Bronchial epithelial cell (primary cell): ENCODE results near the gene SRRM3. TPM values are rescaled to one million over a fixed set of nuclear protein-coding genes. Genes with fewer than 3 reads are reported as not detected.
"Not testable (repeated sequence)": the region's sequence is repeated elsewhere in the genome, so short reads cannot be mapped to it uniquely, and the experiment has no call there.

Experiments used
- DNase-seq: peaks from one replicate; pipeline ENCODE4 v3.0.0-alpha.2; 2010; ENCODE audit warnings: low read depth
- FAIRE-seq: peaks from 2 replicates; lab custom pipeline; 2011; peaks lifted over from hg19 to GRCh38; lab: Jason Lieb, UNC
- H3K27me3 ChIP-seq: 2 replicates; pipeline ENCODE4 v1.5.1; 2011; ENCODE audit warnings: low read length; ENCODE audit not compliant: control insufficient read depth, insufficient read depth
- H3K36me3 ChIP-seq: 2 replicates; pipeline ENCODE4 v1.5.1; 2011; ENCODE audit warnings: low read length; ENCODE audit not compliant: control insufficient read depth, insufficient read depth
- H3K4me3 ChIP-seq: 2 replicates; pipeline ENCODE4 v1.5.1; 2011; ENCODE audit warnings: mild to moderate bottlenecking, low read depth, low read length, control low read depth
- total RNA-seq: library from RNA; depleted of rRNA; stranded (reverse); fragments of >200 nt; gene quantifications from 2 replicates; pipeline ENCODE4 v1.2.1, GENCODE V29; 2014
- TF ChIP-seq, protein P1 (sequence below): IDR thresholded peaks from 2 replicates; pipeline ENCODE4 v1.5.1; 2011; ENCODE audit warnings: mild to moderate bottlenecking, moderate library complexity, low read length, control low read depth, inconsistent platforms; ENCODE audit not compliant: insufficient read depth, severe bottlenecking

SRRM3 gene
- total RNA-seq, 1 donor from 2014 or later, result 0.26 TPM

DNA sequence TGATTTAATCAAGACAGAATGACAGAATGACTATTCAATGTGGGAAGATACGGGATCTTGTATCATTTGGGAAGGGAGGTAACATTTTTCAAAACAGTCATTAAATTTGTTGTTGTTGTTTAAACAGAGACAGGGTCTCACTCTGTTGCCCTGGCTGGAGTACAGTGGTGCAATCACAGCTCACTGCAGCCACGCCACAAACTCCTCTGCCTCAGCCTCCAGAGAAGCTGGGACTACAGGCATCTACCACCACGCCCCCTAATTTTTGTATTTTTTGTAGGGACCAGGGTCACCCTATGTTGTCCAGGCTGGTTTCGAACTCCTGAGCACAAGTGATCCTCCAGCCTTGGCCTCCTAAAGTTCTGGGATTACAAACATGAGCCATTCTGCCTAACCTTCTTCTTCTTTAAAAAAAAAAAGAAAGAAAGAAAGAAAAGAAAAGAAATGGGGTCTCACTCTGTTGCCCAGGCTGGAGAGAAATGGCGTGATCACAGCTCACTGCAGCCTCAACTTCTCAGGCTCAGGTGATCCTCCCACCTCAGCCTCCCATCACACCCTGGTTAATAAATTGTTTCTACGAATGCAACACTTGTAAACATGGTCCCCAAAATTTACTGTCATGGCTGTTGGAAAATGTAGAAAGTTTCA lies 132.7 kb downstream of the SRRM3 start:
- FAIRE-seq (no peak), DNase-seq (no peak)
- no peak overlapping the region for H3K4me3 ChIP-seq
- TF ChIP-seq, protein P1, sequence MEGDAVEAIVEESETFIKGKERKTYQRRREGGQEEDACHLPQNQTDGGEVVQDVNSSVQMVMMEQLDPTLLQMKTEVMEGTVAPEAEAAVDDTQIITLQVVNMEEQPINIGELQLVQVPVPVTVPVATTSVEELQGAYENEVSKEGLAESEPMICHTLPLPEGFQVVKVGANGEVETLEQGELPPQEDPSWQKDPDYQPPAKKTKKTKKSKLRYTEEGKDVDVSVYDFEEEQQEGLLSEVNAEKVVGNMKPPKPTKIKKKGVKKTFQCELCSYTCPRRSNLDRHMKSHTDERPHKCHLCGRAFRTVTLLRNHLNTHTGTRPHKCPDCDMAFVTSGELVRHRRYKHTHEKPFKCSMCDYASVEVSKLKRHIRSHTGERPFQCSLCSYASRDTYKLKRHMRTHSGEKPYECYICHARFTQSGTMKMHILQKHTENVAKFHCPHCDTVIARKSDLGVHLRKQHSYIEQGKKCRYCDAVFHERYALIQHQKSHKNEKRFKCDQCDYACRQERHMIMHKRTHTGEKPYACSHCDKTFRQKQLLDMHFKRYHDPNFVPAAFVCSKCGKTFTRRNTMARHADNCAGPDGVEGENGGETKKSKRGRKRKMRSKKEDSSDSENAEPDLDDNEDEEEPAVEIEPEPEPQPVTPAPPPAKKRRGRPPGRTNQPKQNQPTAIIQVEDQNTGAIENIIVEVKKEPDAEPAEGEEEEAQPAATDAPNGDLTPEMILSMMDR, result no peak
- peaks cover 20% of the 10 kb centered on the region for H3K36me3 ChIP-seq
- H3K27me3 ChIP-seq, result no peaks in the 10 kb centered on the region

- DNase-seq, H3K27me3 ChIP-seq, H3K4me3 ChIP-seq, FAIRE-seq: not testable (repeated sequence)
- peaks cover 14% of the 10 kb centered on the region for H3K36me3 ChIP-seq
Measured at GRCh38 chr7:76335417-76335816, 133.7 kb downstream of the SRRM3 start.

DNA sequence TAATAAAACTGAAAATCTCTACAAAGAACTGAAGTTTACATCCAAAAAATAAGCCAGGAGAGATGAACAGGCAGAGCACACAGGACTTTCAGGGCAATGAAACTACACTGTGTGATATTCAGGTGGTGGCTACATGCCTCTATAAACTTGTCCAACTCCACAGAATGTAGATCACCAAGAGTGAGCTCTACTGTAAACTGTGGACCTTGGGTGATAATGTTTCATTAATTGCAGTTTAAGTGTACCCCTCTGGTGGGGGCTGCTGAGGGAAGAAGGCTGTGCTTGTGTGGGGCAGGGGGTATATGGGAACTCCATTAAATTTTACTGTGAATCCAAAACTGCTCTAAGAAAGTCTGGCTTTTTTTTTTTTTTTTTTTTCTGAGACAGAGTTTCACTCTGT lies 134.4 kb downstream of the SRRM3 start:
- H3K36me3 ChIP-seq, result peaks cover 12% of the 10 kb centered on the region
- H3K27me3 ChIP-seq, result no peaks in the 10 kb centered on the region
- TF ChIP-seq, protein P1, result no peak
- H3K4me3 ChIP-seq, result no peak overlapping the region
- DNase-seq (no peak), FAIRE-seq (no peak)

Other genes starting within 250 kb of the SRRM3 start
- 21.6 and 34.7 TPM in 2 replicates for gene TMEM120A, start 207.3 kb upstream of the SRRM3 start, total RNA-seq
- 47.7 and 68.9 TPM in 2 replicates for gene STYXL1, start 153.9 kb upstream of the SRRM3 start, total RNA-seq
- gene MDH2, start 153.8 kb upstream of the SRRM3 start, total RNA-seq, result 45.0 and 52.4 TPM in 2 replicates
- 36.1 and 164 TPM in 2 replicates for gene HSPB1, start 100.8 kb downstream of the SRRM3 start, total RNA-seq
- gene YWHAG, start 157.1 kb downstream of the SRRM3 start, total RNA-seq, result 112 and 142 TPM in 2 replicates
- gene SSC4D, start 207.8 kb downstream of the SRRM3 start, total RNA-seq, result 0.79 and 1.3 TPM in 2 replicates
- 12.8 and 26.1 TPM in 2 replicates for gene ZP3, start 223.1 kb downstream of the SRRM3 start, total RNA-seq